K562 (cell line): ENCODE data around the gene KLHL6. TPM values are rescaled to one million over a fixed set of nuclear protein-coding genes. Genes with fewer than 3 reads are reported as not detected.

Experiments used
- PML ChIP-seq: IDR thresholded peaks from 2 replicates; pipeline ENCODE4 v1.6.1; 2012; ENCODE audit warnings: low read length, inconsistent platforms
- U2AF2 ChIP-seq: fragments of 200-400 bp; formaldehyde crosslinking; optimal IDR thresholded peaks from 2 replicates; pipeline ENCODE3; 2017; ENCODE audit warnings: low read depth, mild to moderate bottlenecking, low read length
- polyA plus RNA-seq, 8 experiments: library from polyadenylated mRNA; depleted of rRNA in 4 of 8; stranded (reverse) in 5 of 8; unstranded in 3 of 8; fragments of >200 nt; fragmentation: Nextera tagmentation in 2 of 8; fragmentation: Illumina TruSeq in 1 of 8; extraction: Ambion mirVana in 2 of 8; extraction: Trizol in 1 of 8; gene quantifications; 2 replicates each; pipeline versions ENCODE4 v1.2.1 to v1.2.3, GENCODE V29; 2011 to 2014; ENCODE audit warnings: inconsistent platforms in 1 of 8, missing spikeins in 1 of 8
- total RNA-seq, 7 experiments: library from RNA; depleted of rRNA in 6 of 7; stranded (reverse); fragments of >200 nt in 6 of 7; fragmentation: Illumina TruSeq in 2 of 7; extraction: Trizol in 2 of 7; gene quantifications; 2 replicates each; pipeline versions ENCODE4 v1.2.1 to v1.2.3, GENCODE V29; 2011 to 2021; ENCODE audit warnings: low replicate concordance in 1 of 7
- TF ChIP-seq, protein P1 (sequence below), 2 experiments: fragments of 450-650 bp; IDR thresholded peaks; 2 replicates each; pipeline ENCODE4 v1.6.1; 2018; ENCODE audit warnings: mild to moderate bottlenecking in 2 of 2, low read depth in 1 of 2; ENCODE audit not compliant: partially characterized antibody in 2 of 2
- TF ChIP-seq, protein P2 (sequence below), 2 experiments: fragments of 450-650 bp; conservative IDR thresholded peaks; 2 replicates each; pipeline ENCODE4 v1.6.1; 2017; ENCODE audit warnings: mild to moderate bottlenecking in 2 of 2, moderate library complexity in 2 of 2
- TF ChIP-seq, protein P3 (sequence below): fragments of 450-650 bp; IDR thresholded peaks from 2 replicates; pipeline ENCODE4 v1.6.1; 2016; ENCODE audit warnings: low read depth
- TF ChIP-seq, protein P4 (sequence below): sonication (generic); formaldehyde crosslinking; IDR thresholded peaks from 2 replicates; pipeline ENCODE4 v1.8.0; 2022; ENCODE audit warnings: missing genetic modification reagents, mild to moderate bottlenecking, borderline replicate concordance
- TF ChIP-seq, protein P5 (sequence below): sonication (generic); formaldehyde crosslinking; IDR thresholded peaks from 2 replicates; pipeline ENCODE4 v1.8.0; 2022; ENCODE audit warnings: missing genetic modification reagents, mild to moderate bottlenecking, moderate library complexity, borderline replicate concordance

The KLHL6 gene
- total and polyA plus RNA-seq, 9 of the 15 experiments (the other 6 are each of a cell fraction or from before 2014, with no cell fraction given), result 0.18 to 2.1 (median 1.4) TPM

DNA sequence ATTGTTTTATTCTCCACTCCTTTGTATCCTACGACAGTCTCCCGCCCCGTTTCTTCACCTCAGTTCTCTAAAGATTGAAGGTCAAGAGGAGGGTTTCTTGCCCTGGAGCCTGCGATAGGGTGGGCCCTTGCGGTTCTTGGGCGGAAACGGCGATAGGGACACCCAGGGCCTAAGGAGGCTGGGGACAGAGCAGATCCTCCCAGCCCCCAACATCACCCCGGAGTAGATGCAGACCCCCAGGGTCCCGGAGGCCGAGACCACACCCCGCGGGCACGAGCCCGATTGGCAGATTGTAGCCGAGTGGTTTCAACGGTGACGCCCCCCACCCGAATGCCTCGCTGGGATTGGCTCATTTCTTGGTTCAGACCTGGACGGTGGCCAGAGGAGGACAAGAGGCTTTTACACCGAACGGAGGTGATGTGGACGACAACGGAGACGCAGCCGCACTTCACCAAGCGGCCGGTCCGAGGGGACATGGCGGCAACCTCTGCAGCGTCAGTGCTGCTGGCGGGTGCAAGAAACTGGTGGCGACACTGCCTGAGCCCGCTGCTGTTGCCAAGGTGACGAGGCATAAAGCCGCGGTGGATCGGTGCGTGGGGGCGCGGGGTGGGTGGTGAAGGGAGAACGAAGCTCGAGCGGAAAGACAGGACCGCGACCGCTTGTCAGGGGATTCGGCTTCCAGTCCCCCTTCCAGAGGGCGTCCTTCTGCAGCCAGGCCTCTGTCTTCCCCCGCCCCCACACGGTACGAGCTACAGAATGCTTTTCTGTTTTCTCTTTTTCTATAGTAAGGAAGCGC is 108.1 kb downstream of the KLHL6 start (continued):
- TF ChIP-seq, protein P1, sequence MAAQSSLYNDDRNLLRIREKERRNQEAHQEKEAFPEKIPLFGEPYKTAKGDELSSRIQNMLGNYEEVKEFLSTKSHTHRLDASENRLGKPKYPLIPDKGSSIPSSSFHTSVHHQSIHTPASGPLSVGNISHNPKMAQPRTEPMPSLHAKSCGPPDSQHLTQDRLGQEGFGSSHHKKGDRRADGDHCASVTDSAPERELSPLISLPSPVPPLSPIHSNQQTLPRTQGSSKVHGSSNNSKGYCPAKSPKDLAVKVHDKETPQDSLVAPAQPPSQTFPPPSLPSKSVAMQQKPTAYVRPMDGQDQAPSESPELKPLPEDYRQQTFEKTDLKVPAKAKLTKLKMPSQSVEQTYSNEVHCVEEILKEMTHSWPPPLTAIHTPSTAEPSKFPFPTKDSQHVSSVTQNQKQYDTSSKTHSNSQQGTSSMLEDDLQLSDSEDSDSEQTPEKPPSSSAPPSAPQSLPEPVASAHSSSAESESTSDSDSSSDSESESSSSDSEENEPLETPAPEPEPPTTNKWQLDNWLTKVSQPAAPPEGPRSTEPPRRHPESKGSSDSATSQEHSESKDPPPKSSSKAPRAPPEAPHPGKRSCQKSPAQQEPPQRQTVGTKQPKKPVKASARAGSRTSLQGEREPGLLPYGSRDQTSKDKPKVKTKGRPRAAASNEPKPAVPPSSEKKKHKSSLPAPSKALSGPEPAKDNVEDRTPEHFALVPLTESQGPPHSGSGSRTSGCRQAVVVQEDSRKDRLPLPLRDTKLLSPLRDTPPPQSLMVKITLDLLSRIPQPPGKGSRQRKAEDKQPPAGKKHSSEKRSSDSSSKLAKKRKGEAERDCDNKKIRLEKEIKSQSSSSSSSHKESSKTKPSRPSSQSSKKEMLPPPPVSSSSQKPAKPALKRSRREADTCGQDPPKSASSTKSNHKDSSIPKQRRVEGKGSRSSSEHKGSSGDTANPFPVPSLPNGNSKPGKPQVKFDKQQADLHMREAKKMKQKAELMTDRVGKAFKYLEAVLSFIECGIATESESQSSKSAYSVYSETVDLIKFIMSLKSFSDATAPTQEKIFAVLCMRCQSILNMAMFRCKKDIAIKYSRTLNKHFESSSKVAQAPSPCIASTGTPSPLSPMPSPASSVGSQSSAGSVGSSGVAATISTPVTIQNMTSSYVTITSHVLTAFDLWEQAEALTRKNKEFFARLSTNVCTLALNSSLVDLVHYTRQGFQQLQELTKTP (IDR thresholded peaks at IDR 0.05; ENCODE audit: low read depth in 1 of 2, partially characterized antibody in 2 of 2), result peak; percentile 17 to 41
- TF ChIP-seq, protein P2, sequence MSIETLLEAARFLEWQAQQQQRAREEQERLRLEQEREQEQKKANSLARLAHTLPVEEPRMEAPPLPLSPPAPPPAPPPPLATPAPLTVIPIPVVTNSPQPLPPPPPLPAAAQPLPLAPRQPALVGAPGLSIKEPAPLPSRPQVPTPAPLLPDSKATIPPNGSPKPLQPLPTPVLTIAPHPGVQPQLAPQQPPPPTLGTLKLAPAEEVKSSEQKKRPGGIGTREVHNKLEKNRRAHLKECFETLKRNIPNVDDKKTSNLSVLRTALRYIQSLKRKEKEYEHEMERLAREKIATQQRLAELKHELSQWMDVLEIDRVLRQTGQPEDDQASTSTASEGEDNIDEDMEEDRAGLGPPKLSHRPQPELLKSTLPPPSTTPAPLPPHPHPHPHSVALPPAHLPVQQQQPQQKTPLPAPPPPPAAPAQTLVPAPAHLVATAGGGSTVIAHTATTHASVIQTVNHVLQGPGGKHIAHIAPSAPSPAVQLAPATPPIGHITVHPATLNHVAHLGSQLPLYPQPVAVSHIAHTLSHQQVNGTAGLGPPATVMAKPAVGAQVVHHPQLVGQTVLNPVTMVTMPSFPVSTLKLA (conservative IDR thresholded peaks at IDR 0.05), result peak; percentile 51 to 75; a peak in 2 of 4 replicates
- TF ChIP-seq, protein P3, sequence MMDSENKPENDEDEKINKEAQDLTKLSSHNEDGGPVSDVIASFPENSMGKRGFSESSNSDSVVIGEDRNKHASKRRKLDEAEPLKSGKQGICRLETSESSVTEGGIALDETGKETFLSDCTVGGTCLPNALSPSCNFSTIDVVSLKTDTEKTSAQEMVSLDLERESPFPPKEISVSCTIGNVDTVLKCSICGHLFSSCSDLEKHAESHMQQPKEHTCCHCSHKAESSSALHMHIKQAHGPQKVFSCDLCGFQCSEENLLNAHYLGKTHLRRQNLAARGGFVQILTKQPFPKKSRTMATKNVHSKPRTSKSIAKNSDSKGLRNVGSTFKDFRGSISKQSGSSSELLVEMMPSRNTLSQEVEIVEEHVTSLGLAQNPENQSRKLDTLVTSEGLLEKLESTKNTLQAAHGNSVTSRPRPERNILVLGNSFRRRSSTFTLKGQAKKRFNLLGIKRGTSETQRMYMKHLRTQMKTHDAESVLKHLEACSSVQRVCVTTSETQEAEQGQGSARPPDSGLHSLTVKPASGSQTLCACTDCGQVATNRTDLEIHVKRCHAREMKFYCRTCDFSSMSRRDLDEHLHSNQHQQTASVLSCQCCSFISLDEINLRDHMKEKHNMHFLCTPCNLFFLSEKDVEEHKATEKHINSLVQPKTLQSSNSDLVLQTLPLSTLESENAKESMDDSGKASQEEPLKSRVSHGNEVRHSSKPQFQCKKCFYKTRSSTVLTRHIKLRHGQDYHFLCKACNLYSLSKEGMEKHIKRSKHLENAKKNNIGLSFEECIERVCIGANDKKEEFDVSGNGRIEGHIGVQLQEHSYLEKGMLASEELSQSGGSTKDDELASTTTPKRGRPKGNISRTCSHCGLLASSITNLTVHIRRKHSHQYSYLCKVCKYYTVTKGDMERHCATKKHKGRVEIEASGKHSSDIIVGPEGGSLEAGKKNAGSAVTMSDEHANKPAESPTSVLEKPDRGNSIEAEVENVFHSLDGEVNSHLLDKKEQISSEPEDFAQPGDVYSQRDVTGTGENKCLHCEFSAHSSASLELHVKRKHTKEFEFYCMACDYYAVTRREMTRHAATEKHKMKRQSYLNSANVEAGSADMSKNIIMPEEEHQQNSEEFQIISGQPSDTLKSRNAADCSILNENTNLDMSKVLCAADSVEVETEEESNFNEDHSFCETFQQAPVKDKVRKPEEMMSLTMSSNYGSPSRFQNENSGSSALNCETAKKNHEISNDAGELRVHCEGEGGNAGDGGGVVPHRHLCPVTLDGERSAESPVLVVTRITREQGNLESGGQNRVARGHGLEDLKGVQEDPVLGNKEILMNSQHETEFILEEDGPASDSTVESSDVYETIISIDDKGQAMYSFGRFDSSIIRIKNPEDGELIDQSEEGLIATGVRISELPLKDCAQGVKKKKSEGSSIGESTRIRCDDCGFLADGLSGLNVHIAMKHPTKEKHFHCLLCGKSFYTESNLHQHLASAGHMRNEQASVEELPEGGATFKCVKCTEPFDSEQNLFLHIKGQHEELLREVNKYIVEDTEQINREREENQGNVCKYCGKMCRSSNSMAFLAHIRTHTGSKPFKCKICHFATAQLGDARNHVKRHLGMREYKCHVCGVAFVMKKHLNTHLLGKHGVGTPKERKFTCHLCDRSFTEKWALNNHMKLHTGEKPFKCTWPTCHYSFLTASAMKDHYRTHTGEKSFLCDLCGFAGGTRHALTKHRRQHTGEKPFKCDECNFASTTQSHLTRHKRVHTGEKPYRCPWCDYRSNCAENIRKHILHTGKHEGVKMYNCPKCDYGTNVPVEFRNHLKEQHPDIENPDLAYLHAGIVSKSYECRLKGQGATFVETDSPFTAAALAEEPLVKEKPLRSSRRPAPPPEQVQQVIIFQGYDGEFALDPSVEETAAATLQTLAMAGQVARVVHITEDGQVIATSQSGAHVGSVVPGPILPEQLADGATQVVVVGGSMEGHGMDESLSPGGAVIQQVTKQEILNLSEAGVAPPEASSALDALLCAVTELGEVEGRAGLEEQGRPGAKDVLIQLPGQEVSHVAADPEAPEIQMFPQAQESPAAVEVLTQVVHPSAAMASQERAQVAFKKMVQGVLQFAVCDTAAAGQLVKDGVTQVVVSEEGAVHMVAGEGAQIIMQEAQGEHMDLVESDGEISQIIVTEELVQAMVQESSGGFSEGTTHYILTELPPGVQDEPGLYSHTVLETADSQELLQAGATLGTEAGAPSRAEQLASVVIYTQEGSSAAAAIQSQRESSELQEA, result peak; percentile 95
- TF ChIP-seq, protein P4, sequence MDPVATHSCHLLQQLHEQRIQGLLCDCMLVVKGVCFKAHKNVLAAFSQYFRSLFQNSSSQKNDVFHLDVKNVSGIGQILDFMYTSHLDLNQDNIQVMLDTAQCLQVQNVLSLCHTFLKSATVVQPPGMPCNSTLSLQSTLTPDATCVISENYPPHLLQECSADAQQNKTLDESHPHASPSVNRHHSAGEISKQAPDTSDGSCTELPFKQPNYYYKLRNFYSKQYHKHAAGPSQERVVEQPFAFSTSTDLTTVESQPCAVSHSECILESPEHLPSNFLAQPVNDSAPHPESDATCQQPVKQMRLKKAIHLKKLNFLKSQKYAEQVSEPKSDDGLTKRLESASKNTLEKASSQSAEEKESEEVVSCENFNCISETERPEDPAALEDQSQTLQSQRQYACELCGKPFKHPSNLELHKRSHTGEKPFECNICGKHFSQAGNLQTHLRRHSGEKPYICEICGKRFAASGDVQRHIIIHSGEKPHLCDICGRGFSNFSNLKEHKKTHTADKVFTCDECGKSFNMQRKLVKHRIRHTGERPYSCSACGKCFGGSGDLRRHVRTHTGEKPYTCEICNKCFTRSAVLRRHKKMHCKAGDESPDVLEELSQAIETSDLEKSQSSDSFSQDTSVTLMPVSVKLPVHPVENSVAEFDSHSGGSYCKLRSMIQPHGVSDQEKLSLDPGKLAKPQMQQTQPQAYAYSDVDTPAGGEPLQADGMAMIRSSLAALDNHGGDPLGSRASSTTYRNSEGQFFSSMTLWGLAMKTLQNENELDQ (CRISPR knock-in tag), result no peak
- TF ChIP-seq PML, result peak; percentile 67
- no peak for TF ChIP-seq U2AF2
- TF ChIP-seq, protein P5, sequence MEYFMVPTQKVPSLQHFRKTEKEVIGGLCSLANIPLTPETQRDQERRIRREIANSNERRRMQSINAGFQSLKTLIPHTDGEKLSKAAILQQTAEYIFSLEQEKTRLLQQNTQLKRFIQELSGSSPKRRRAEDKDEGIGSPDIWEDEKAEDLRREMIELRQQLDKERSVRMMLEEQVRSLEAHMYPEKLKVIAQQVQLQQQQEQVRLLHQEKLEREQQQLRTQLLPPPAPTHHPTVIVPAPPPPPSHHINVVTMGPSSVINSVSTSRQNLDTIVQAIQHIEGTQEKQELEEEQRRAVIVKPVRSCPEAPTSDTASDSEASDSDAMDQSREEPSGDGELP (CRISPR knock-in tag), result peak; percentile 87
